Measurements from ENCODE around the gene GALNT12.

DNA sequence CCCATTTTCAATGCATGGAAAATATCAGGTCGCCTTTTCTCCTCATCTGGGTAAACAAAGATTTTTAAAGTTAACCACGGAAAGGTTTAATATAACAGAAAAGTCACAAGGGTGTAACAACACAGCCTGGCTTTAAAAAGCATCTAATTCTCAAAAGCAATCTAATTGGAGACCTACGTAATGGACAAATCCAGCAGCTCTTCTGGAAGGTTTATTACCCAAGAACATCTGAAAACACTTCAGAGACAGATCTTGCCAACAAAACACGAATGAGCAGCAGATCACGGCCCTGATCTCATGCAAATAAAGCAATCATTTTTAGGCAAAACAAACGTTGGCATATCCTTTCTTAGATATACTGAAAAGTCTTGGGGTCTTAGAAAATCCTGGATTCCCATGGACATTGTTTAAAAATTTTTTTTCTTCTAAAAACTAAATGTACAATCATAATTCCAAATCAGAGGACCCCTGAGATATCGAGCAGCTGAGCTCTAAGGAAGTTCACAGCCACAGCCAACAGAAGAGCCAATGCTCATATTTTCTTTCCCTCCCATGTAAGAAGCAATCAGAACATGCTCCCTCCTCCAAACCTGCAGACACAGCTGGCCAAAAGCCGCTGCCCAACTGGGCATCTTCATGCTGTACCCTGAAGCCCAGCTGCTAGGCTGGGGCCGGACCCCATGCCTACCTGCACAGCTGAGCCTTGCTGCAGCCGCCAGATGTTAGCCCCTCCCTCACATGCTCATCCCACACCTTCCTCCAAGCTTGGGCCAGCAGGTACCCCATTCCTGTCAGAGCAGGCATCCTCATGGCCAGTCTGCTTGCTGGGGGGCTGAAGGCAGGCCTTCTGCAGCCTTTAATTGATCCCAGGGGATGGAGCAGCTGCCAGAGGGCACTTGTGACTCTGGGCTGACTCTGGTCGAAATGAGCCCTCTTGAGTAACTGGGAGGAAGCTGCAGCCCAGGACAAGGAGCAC lies 22.4 kb upstream of the GALNT12 start:
- TF ChIP-seq, protein P1, sequence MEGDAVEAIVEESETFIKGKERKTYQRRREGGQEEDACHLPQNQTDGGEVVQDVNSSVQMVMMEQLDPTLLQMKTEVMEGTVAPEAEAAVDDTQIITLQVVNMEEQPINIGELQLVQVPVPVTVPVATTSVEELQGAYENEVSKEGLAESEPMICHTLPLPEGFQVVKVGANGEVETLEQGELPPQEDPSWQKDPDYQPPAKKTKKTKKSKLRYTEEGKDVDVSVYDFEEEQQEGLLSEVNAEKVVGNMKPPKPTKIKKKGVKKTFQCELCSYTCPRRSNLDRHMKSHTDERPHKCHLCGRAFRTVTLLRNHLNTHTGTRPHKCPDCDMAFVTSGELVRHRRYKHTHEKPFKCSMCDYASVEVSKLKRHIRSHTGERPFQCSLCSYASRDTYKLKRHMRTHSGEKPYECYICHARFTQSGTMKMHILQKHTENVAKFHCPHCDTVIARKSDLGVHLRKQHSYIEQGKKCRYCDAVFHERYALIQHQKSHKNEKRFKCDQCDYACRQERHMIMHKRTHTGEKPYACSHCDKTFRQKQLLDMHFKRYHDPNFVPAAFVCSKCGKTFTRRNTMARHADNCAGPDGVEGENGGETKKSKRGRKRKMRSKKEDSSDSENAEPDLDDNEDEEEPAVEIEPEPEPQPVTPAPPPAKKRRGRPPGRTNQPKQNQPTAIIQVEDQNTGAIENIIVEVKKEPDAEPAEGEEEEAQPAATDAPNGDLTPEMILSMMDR (conservative IDR thresholded peaks at IDR 0.05; ENCODE audit: low read depth, low read length): no peak
- TF ChIP-seq EZH2 (IDR thresholded peaks at IDR 0.05; ENCODE audit: low read length, unreplicated experiment) (no peak), EZH2phosphoT487 (IDR thresholded peaks at IDR 0.05; ENCODE audit: borderline replicate concordance, low read length) (no peak)
